Measurements from ENCODE around the gene EDNRA.

The EDNRA gene

GRCh38 chr4:147498031-147498660, 17.2 kb downstream of the EDNRA start:
- no peak for DNase-seq

GRCh38 chr4:147508346-147508745, 27.4 kb downstream of the EDNRA start:
- no peak for DNase-seq

DNA sequence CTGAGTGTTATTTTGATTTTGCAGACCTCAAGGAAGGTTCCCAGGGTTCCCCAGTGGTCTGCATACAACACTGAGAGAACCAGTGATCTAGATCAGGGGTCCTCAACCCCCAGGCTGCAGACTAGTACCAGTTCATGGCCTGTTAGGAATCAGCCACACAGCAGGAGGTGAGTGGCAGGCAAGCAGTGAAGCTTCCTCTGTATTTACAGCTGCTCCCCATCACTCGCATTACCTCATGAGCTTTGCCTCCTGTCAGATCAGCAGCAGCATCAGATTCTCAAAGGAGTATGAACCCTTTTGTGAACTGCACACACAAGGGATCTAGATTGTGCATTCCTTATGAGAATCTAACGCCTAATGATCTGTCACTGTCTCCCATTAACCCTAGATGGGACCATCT, 28.5 kb downstream of the EDNRA start:
- no peak for DNase-seq

DNA sequence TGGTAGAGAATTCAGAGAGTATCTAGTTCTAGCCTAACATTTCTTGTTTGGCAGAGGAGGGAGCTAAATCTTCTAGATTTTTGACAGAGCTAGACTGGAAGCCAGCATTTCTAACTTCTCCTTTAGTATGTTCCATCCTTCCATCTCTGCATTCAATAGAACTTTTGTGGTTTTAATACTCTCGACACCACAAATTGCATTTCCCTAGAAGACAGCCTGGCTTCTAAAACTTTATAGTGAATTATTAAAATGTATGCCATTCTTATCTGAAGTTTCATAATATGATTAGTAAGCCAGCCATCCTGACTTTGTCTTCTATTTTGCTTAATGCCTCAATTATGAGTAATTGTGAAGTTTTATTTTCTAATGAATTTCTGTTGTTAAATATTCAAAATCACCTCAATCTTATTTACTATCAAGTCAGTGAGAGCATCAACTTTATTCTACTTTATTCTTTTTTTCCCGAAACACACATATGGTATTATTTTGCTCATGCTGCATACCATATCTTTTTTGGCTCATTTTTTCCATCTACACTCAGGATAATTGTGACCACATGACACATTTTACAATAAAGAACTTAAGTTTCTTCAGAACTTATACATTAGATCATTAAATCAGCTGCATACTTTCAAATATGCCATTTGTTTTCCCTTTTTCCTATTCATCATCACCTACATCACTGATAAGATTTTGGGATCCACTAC, 30.2 kb downstream of the EDNRA start:
- DNase-seq = no peak

- no peak for DNase-seq
Observed at GRCh38 chr4:147513091-147513490, 32.2 kb downstream of the EDNRA start.

- no peak for DNase-seq
Observed at GRCh38 chr4:147513952-147514351, 33.1 kb downstream of the EDNRA start.

DNA sequence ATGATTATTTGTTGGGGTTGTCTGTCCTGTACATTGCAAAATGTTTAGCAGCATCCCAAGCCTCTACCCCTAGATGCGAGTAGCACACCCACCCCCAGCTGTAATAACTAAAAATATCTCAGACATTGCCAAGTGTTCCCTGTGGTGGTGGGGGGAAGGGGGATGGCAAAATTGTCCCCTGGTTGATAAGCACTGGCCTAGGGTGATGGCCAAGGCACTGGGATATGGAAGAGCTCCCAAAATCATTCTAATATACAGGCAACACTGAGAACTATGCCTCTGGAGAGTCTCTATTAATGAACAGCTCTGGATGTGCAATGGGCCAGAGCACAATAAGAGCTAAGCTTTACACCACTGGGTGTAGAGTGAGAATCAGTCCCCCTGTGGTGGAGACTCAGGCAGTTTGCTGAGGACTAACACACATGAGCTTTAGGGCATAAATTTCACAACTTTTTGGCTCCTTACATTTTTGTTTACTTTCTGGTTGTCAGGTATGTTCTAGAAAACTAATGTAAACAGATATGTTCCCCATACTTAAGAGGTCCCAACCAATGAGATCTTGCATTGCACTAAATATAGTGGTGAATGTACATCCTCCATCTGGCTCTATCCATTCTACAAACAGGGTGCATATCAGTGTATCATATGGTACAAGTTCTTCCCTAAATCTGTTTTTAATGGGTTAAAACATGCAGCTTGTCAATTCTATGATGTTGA, 34.5 kb downstream of the EDNRA start:
- no peak for DNase-seq

GRCh38 chr4:147516133-147516532, 35.2 kb downstream of the EDNRA start:
- DNase-seq = no peak

- no peak for DNase-seq
Observed at GRCh38 chr4:147518086-147518485, 37.2 kb downstream of the EDNRA start.

- no peak for DNase-seq
Observed at GRCh38 chr4:147518846-147519767, 38.2 kb downstream of the EDNRA start.

GRCh38 chr4:147524601-147525000, 43.7 kb downstream of the EDNRA start:
- DNase-seq = no peak

DNA sequence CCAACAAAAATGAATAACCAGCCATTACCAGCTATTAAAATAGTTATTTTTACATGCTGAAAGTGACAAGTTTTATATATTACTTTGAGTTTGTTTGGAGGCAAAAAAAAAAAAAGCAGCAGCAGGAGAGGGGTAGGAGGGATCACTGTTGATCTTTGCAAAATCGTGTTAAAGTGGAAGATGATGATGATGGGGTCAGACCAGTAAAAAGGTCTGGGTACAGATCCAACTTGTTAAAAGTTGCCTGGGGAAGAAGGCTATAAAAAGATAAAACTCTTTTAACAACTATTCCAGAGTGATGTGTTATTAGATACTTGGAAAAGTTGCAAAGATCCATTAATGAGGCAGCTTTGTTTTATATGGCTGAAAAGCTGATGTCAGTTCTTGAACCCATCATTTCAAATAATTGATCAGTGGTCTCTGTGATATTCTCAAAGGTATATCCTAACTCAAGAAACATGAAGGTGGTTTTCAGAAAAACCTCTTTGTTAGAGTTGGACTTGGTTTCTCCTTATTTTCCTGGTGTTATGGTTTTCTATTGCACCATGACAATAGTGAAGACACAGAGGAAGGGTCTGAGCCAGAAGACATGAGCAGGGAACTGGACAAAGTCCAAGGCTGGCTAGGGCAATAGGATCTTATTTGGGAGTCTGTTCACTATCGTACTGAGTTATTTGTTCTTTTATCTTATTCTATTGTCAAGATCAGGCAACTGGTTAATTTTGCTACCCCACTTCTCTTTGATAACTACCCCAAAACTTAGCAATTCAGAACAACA, 44.8 kb downstream of the EDNRA start:
- DNase-seq = no peak

- no peak for DNase-seq
Observed at GRCh38 chr4:147526272-147526654, 45.4 kb downstream of the EDNRA start.

DNA sequence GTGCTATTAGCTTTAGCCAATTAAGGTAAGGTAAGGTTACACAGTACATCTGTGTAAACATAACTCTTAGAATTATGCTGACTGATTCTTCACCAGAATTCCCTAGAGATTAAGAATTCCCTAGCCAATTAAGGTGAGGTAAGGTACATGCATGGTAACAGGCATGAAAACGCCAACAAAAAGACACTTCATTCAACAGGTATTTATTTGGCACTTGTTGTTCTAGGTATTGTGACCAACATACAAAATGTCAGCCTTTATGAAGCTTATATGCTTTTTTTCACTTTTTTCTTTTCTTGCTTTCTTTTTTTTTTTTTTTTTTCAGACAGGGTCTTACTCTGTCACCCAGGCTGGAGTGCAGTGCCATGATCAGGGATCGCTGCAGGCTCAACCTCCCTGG, 47.2 kb downstream of the EDNRA start:
- no peak for DNase-seq

- no peak for DNase-seq
Observed at GRCh38 chr4:147530134-147530533, 49.2 kb downstream of the EDNRA start.

DNA sequence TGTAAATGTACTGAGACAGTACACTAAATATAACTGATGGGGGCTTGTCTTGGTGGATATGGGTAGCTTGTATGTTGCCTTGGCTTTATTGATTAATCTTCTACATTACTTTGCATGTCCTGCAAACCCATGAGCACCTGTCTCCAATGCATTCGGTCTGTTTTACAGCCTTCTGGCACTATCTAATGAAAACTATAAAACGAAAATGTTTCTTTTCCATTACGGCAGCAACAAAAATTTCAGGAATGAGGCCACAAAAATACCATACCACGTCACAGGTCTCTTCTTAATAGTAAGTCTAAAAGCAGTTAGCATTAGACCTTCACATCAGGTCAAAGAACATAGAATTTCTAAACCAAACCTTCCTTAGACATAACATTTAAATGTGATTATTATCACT, 49.8 kb downstream of the EDNRA start:
- DNase-seq = no peak

GRCh38 chr4:147532896-147533295, 52.0 kb downstream of the EDNRA start:
- no peak for DNase-seq

GRCh38 chr4:147533331-147533730, 52.4 kb downstream of the EDNRA start:
- DNase-seq = no peak

GRCh38 chr4:147535124-147535523, 54.2 kb downstream of the EDNRA start:
- DNase-seq = no peak

DNA sequence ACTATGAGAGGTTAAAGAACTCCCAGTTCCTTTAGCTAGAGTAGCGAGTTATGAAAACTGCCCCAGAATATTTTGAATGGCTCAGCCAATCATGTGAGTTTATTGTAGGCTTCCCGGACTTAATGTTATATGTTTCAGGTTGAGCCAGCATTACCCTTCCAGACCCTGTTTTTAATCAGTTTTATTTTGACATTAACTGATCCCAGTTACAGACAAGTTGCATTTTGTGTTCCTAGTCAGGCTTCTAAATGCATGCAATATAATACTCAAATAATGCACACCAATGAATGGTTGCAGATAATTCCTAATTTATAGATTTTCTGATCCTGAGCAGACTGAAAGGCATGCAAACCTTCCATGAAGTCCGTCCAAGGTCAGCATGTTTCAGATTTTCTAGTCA, 57.8 kb downstream of the EDNRA start:
- DNase-seq = no peak

GRCh38 chr4:147539959-147540358, 59.1 kb downstream of the EDNRA start:
- DNase-seq = no peak

DNA sequence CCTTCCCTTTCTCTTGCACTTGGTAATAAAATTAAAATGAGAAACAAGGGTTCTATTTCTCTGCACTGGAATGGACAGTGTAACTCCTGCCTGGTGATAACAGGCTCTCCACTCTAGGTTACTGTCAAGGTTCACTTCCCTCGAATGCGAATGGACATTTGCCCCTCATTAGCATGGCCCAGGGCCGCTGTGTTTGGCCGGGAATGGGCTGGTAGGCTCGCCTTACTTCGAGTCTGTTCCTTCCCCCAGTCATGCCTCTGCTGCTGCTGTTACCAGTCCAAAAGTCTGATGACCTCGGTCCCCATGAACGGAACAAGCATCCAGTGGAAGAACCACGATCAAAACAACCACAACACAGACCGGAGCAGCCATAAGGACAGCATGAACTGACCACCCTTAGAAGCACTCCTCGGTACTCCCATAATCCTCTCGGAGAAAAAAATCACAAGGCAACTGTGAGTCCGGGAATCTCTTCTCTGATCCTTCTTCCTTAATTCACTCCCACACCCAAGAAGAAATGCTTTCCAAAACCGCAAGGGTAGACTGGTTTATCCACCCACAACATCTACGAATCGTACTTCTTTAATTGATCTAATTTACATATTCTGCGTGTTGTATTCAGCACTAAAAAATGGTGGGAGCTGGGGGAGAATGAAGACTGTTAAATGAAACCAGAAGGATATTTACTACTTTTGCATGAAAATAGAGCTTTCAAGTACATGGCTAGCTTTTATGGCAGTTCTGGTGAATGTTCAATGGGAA, 61.5 kb downstream of the EDNRA start:
- no peak for DNase-seq

All from NCI-H2227 treated with DMSO at 0.1 percent for 48 hours (cell line).